Smooth muscle cell of the pulmonary artery (primary cell): Measurements from ENCODE around the gene OR6C4. TPM values are rescaled to one million over a fixed set of nuclear protein-coding genes. Genes with fewer than 3 reads are reported as not detected.

Experiments used
- total RNA-seq: library from RNA; depleted of rRNA; stranded (reverse); fragments of >200 nt; gene quantifications from 2 replicates; pipeline ENCODE4 v1.2.3, GENCODE V29; 2014

OR6C4 gene
- not detected in 2 replicates for total RNA-seq

GRCh38 chr12:55549302-55549701 lies at the start of gene OR6C4:
OR6C4 (plus strand) TSS chr12:55549602; CDS start chr12:55551227, 1,625 bp downstream.

GRCh38 chr12:55572168-55572567 lies 22.8 kb downstream of the OR6C4 start, which contains the start of gene OR2AP1:
OR2AP1 (plus strand) TSS chr12:55572468; CDS start chr12:55574415, 1,947 bp downstream.

Other genes with a start within 250 kb of the OR6C4 start
- gene OR6C1, start 235.3 kb upstream of the OR6C4 start, total RNA-seq: not detected in 2 replicates
- not detected in 2 replicates for gene OR6C3, start 218.9 kb upstream of the OR6C4 start, total RNA-seq
- gene OR6C75, start 186.6 kb upstream of the OR6C4 start, total RNA-seq: not detected in 2 replicates
- not detected in 2 replicates for gene OR6C65, start 149.1 kb upstream of the OR6C4 start, total RNA-seq
- gene OR6C76, start 123.3 kb upstream of the OR6C4 start, total RNA-seq: not detected in 2 replicates
- gene OR6C2, start 105.5 kb upstream of the OR6C4 start, total RNA-seq: not detected in 2 replicates
- gene OR6C70, start 79.5 kb upstream of the OR6C4 start, total RNA-seq: not detected in 2 replicates
- gene OR6C68, start 57.2 kb upstream of the OR6C4 start, total RNA-seq: not detected in 2 replicates
- gene OR2AP1, start 22.9 kb downstream of the OR6C4 start, total RNA-seq: not detected in 2 replicates
- not detected in 2 replicates for gene OR10P1, start 87.3 kb downstream of the OR6C4 start, total RNA-seq
- gene ITGA7, start 158.3 kb downstream of the OR6C4 start, total RNA-seq: 77.4 and 184 TPM in 2 replicates
- 36.1 and 41.2 TPM in 2 replicates for gene BLOC1S1, start 166.4 kb downstream of the OR6C4 start, total RNA-seq
- 13.8 and 34.9 TPM in 2 replicates for gene RDH5, start 170.8 kb downstream of the OR6C4 start, total RNA-seq
- gene CD63, start 179.4 kb downstream of the OR6C4 start, total RNA-seq: 1,787 and 2,090 TPM in 2 replicates
- 12.2 and 15.3 TPM in 2 replicates for gene GDF11, start 193.5 kb downstream of the OR6C4 start, total RNA-seq